GM18520 (cell line): ENCODE measurements around the gene ALG1.

Experiments used
- ATAC-seq: cut with Tn5 transposase; IDR thresholded peaks from one replicate; pipeline ENCODE4 v1.9.1; 2021; ENCODE audit not compliant: unreplicated experiment

ALG1 gene, protein sequence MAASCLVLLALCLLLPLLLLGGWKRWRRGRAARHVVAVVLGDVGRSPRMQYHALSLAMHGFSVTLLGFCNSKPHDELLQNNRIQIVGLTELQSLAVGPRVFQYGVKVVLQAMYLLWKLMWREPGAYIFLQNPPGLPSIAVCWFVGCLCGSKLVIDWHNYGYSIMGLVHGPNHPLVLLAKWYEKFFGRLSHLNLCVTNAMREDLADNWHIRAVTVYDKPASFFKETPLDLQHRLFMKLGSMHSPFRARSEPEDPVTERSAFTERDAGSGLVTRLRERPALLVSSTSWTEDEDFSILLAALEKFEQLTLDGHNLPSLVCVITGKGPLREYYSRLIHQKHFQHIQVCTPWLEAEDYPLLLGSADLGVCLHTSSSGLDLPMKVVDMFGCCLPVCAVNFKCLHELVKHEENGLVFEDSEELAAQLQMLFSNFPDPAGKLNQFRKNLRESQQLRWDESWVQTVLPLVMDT

DNA sequence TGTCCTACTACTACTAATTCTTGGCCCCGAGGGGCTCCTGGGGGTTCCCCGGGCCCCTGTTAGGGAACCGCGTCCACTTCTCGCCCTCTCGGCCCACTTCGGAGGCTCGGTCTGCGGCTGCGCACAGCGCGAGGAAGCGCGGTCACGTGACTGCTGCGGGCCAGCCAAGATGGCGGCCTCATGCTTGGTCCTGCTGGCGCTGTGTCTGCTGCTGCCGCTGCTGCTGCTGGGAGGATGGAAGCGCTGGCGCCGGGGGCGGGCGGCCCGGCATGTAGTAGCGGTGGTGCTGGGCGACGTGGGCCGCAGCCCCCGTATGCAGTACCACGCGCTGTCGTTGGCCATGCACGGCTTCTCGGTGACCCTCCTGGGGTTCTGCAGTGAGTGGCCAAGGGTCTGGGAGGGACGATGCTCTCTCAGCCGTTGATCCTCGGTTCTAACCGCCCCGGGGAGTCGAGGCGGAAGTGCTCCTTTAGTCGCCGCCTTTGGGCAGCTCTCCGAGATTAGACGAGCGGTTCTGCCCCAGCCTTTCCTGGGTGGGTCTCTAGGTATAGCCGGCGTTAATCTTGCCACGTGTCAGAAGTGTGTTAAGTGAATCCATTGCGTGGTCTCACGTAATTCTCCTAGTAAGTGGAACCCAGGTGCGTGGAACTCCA, at the start of gene ALG1:
Gene ALG1 (plus strand): TSS at position 163 of the 653 bp plus-strand sequence. CDS start 7 bp downstream, at position 170.
- peak; percentile 59 for ATAC-seq

DNA sequence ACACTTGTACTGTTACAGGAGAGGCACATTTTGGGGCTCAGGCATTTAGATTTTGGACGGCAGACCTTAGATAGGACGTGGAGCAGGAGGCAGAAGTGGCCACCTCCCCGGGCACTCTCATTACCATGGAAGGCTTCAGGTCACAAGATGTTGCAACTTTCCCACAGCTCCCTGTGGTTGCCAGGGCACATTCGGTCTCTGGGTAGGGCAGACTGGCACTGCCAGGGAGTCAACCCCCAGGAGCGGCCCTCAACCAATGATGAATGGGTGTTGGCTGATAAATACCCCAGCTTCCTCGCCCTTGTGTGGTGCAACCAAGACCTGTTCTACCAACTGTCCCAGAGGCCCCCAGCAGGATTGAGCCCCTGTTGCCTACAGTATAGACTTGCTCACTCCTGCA, 49.1 kb upstream of the ALG1 start:
- no peak for ATAC-seq

DNA sequence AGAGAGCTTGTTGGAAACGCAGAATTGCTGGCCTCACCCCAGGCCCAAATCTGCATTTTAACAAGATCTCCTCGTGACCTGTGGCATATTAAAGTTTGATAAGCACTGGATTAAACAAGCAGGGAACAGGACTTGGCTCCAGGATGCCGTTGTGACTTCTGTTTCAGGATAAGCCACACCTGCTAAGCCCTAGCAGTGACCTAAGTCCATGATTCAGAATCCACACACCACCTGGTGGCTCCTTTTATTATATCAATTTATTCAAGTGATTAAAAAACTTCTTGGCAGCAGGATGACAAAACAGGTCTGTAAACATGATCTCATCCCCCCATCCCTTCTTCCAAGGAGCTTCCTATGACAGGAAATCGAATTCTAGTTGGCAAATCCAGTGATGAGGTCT, 47.0 kb upstream of the ALG1 start:
- ATAC-seq: no peak

DNA sequence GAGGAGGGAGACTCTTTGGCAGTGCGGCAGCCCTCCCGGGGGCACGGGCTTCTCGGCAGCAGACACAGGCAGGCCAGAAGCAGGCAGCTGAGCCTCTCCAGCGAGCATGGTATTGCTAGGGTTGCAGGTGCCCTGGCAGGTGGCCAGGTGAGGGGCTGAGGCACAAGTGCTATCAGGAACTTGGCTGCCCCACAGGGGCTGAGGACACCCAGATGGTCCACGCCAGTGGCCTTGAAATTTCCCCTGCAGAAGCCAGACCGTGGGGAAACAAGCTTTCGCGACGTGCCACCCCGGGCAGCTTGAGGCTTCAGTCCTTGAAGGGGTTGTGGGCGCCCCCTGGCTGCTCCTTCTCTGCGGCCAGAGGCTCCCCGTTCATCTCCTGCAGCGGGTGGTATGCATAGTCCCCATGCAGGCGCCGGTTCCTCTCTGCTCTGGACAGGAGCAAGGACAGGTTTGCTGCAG, 46.4 kb upstream of the ALG1 start:
- no peak for ATAC-seq

DNA sequence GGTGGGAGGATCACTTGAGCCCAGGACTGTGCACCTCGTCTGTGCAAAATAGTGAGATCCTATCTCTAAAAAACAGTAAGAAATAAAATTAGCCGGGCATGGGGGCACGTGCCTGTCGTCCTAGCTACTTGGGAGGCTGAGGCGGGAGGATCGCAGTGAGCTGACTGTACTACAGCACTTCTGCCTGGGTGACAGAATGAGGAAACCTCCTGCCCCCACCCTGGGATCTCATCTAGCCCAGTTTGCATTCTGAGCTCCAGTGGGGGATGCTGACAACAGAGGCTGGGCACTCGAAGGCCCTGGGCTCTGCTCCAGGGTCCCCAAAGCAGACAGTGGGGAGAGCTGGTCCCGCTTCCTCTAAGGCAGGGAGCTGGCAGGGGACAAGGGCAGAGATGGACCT, 45.0 kb upstream of the ALG1 start:
- ATAC-seq: no peak

DNA sequence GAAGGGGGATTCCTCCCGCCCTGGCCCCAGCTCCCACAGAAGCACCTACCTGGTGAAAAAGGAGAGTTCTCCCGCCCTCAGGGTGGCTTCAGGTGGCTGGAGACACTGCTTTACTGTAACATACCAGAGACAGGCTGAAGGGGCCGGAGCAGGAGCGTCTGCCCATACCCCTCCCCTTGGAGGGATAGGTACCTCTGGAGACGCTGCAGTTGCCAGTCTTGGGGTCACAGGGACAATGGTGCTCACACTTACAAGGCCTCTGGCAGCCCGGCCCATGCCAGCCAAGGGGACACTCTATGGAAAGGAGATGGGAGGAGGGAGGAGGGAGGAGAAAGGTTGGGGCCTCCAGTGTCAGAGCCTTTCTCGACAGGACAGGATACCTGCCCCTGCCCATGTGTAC, 44.6 kb upstream of the ALG1 start:
- ATAC-seq: no peak

DNA sequence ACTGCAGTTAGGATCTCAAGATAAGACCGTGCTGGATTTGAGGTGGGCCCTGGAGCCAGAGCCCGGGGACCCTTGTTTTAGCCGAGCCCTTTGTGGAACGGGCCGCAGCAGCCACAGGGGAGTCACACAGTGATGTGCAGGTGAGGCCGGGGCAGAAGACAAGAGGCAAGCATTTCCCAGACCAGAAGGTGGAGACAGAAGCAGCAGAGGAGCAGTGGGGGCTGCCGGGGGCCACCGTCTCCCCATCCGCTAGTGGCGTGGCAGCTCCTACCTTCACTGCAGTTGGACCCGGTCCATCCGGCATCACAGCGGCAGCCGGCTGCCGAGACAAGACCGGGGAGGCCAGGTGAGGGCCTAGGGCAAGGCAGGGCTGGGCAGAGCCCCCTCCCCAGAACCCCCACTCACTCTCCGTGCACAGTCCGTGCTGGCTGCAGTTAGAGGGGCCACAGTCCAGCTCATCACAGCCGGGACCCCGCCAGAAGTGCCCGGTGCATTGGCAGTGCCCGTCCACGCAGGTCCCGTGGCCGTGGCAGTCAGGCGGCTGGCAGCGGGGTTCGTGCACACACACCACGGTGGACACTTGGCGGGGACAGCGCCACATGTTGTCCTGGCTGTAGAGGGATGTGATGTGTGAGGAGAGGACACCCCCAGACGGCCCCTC, 43.9 kb upstream of the ALG1 start:
- ATAC-seq: no peak

DNA sequence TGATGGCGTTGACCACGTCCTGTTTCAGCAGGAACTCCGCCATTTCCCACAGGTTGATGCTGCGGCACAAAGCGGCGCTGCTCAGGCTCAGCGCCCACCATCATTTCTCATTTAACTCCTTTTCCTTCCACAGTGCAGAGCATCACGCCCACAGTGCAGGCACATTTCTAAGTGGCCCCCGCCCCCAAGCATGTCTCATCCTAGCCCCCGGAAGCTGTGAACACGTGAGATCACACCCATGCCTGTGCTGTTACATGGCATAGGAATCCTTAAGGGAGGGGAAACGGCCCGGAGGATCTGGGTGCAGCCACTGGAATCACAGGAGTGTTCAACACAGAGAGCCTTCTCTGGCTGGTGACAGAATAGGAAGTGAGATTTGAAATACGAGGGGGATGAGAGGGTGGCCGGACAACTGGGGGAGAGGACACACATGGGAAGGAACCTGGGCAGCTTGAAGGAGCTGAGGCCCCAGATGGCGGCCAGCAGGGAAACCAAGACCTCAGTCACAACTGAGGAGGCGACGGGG, 42.6 kb upstream of the ALG1 start:
- no peak for ATAC-seq

DNA sequence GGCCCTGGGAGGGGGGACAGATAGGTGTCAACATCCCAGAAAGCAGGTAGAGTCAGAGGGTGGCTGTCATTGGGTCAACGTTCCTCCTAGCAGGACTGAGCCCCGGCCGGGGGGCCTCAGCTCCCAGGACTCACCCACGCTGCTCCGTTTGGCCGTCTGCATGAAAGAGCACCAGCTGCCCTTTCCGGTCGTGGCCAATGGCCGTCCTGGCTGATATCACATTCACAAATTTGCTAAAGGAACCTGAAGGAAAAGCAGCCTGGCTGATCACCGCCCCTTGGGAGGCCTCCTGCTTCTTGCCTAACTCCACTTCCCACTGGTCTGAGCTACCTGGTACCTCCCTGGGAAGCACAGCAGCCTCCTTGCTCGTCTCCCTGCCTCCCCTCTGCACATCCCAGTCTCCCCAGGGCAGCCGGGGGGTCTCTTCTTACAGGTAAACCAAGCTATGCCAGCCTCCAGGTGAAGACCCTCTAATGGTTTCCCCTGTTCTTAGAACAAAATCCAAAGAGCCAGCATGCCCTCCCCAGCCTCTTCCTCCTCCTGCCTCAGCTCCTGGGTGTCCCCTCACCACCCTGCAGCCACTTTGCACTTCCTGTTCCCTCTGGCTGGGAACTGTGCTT, 41.3 kb upstream of the ALG1 start:
- ATAC-seq: no peak

DNA sequence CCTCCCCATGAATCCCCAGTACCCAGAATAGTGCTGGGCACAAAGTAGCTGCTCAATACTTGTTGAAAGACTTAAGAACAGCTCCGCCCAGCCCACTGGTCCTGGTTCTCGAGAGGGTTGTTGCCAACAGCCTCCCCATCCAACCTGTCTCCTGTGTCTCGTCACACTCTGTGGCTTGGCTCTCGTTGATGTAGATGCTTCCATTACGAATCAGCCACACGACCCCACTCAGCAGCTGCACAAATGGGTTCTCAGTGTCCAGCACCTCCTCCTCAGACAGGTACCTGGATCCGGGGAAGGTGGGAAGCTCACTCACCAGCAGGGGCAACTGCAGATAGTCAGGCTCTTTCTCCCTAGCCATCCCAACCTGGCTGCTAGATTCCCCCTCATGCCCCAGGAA, 40.0 kb upstream of the ALG1 start:
- no peak for ATAC-seq

DNA sequence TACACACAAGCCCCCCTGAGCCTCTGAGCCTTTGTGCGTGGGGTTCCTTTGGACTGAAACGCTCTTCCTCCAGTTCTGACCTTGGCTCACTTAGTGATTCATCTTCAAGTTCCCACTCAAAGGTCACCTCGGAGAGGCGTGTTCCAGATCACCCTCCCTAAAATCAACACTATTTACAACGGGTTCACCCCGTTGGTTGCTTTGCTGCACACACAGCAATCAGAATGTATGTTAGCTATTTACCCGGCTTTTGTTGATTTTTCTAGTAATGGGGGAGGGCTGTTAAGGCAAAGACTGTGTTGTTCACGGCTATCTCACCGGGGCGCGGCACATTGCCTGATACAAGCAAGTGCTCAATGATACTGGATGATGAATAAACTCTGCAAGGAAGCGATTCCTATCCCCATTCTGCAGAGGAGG, 38.9 kb upstream of the ALG1 start:
- ATAC-seq: no peak

DNA sequence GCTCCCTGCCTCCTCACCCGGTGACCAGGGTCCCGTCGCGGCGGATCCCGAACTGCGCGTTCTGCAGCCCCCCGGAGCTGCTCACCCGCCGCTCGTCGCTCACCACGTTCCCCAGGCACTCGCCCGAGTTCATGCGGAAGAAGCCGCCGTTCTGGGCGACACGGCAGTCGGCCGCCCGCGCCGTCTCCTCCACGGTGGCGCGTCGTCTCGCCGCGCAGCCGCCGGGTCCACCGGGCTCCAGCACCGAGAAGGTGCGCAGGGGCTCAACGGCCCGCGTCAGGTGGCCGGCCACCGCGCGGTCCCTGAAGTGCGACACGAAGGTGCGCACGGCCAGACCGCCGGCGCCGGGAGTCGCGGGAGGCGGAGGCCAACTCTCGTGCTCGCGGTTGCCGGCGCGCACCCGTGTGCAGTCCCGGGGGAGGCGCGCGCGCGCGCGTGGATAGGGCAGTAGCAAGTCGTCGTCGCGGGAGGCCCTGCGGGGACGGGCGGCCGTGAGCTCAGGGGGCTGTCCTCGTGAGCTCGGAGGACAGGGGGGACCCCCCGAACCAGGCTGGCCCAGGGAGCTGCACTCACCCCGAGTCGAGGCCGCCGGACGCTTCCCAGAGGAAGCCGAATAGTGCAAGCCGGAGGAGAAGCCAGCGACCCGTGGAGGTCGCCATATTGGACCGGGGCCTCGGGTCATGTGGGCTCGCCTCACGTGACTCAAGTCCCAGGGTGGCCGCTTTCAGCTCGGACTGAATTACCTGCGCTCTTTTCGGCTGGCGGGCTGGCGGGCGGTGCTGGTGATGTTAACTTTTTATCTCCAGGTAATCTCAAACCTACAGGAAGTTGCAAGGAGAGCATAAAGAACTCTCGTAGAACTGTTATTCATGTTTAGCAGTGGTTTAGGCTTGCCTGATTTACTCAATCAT, 38.1 kb upstream of the ALG1 start, which contains the start of gene NAGPA:
Gene NAGPA (minus strand): TSS at position 680 of the 911 bp plus-strand sequence. CDS start 21 bp downstream, at position 659.
- ATAC-seq: peak; percentile 35

DNA sequence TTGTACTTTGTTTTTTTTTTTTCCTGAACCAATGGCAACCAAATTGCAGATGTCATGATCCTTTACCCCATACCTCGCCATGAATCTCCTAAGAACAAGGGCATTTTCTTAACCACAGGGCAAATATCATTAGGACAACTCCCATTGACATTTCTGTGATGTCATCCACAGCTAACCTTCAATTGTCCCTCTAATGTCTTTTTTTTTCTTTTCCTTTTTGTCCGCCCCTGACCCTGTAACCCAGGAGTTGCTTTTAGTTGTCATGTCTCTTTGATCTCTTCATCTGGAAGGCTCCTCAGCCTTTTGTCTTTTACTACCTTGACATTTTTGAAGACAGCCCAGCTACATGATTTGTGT, 37.5 kb upstream of the ALG1 start:
- no peak for ATAC-seq

DNA sequence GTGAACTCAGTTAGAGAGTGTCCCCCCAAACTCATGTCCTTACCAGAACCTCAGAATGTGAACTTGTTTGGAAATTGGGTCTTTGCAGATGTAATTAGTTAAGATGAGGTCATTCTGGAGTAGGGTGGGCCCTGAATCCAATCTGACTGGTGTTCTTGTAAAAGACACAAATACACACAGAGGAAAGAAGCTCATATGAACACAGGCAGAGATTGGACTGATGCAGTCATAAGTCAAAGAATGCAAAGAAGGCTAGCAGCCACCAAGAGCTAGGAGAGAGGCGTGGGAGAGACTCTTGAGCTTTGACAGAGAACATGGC, 35.8 kb upstream of the ALG1 start:
- no peak for ATAC-seq

DNA sequence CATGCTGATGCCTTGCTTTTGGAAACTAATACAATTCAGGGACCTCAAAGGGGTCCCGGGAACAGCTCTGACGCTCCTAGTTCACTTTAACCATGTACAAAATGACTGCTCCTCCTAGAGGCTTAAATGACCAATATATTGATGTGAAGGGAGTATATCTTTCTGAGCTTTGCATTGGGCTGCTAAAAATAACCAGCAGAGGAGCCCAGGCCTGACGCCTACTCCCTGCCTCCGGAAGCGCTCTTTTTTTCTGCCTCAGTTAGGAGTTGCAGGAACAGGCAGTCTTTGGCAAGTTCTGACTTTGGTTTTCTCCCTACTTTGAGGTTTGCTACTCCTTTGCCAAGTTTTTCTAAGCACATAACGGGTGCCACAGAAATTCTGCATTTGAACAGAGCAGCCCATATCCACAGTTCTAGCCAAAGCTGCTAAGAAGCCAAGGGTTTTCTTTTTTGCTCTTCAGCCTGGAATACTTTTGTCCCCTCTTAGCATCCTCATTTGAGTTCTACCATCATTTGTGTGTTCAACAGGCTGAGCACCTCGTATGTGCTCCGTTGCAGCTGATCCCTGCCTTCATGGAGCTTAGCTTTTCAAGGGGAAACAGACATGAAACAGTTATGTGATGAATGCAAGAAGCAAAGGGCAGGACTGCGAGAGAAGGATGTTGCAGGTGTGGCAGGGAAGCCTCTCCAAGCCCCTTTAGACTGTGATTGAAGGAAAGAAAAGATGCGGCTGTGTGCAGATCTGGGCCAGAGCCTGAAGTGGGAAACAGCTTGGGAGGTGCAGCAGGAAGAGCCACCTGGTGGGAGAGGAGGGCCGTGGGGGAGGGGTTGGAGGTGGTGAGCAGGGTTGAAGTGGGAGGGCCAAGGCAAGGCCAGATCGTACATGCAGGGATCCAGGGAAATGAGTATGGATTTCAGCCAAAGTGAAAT, 35.2 kb upstream of the ALG1 start:
- no peak for ATAC-seq

DNA sequence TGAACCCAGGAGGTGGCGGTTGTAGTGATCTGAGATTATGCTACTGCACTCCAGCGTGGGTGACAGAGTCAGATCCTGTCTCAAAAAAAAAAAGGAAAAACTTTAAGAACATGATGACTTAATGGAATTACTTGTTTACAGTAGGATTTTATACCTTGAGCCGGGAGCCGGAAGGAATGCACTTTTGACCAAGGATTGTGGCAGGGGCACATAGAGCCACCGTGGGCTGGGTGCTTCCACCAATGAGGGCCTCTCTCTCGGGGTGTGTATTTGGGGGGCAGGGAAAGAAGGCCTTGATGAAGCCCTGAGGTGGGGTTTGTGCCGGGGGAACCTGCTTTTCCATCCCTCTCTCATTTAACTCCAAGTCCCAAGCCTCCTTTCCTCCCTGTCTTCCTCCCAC, 31.2 kb upstream of the ALG1 start:
- ATAC-seq: no peak

DNA sequence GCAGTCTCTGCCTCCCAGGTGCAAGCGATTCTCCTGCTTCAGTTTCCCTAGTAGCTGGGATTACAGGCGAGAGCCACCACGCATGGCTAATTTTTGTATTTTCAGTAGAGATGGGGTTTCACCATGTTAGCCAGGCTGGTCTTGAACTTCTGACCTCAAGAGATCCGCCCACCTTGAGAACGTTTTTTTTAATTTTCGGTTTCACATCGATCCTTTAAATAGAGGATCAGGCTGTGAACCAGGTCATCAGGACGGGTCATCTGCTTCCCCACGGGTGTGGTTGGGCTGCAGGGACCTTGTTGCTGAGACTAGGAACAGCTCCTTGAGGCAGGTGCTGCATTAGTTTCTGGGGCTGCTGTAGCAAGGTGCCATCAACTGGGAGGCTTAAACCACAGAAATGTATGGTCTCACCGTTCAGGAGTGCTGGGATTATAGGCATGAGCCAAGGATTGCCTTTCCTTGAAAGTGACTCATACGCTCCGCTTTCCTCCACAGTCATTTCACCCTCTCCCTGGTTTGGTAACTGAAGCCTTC, 30.0 kb upstream of the ALG1 start:
- ATAC-seq: peak; percentile 43

DNA sequence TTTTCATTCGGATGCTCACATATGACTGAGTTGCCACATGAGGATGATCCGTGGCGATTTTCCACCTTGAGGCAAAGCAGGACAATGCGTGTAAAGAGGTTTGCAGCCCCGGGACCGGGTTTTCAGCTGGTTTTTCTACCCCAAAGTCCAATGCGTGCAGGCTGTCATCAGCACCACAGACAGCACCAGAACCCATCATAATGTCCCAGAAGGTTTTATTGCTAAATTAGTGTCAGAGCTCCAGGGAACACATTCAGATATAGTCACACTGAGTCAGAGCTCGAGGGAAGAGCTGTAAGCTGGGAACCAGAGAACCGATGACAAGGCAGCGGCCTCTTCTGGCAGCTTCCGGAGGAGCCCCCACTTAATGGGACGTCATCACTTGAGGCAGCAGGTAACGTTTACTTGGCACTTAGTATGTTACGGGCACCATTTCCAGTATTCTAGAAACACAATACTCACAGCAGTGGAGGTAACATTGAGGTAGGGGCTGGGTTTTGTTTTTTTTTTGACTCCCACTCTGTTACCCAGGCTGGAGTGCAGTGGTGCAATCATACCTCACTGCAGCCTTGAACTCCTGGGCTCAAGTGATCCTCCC, 29.0 kb upstream of the ALG1 start:
- ATAC-seq: no peak
